CD14-positive monocyte (primary cell): Measurements from ENCODE around the gene IPO8. TPM values are rescaled to one million over a fixed set of nuclear protein-coding genes. Genes with fewer than 3 reads are reported as not detected.

ENCODE experiments used
- DNase-seq, 3 donors: peaks; one replicate each; pipeline ENCODE4 v3.0.0-alpha.2; 2011 to 2022
- H2AFZ ChIP-seq: 2 replicates; pipeline ENCODE4 v1.6.0; 2012; ENCODE audit warnings: mild to moderate bottlenecking, low read depth, low read length, inconsistent platforms; ENCODE audit not compliant: insufficient read depth, poor library complexity, severe bottlenecking
- H3K27ac ChIP-seq, 2 donors: 1 replicate in 1 of 2; 2 replicates in 1 of 2; pipeline ENCODE4 v1.5.1; 2012 to 2013; ENCODE audit warnings: low read length in 2 of 2, control low read depth in 1 of 2, inconsistent platforms in 1 of 2, low read depth in 1 of 2, mild to moderate bottlenecking in 1 of 2
- H3K27me3 ChIP-seq, 2 donors: one replicate each; pipeline versions ENCODE4 v1.6.0 to v1.6.1; 2011 to 2013; ENCODE audit warnings: low read length in 2 of 2; ENCODE audit not compliant: control insufficient read depth in 2 of 2, insufficient read depth in 2 of 2
- H3K36me3 ChIP-seq, 2 donors: replicated peaks in 1 of 2; 1 replicate in 1 of 2; 2 replicates in 1 of 2; pipeline versions ENCODE4 v1.5.1 to v1.6.1; 2012 to 2013; ENCODE audit warnings: low read length in 2 of 2, control low read depth in 1 of 2, inconsistent platforms in 1 of 2, mild to moderate bottlenecking in 1 of 2; ENCODE audit not compliant: insufficient read depth in 2 of 2, control insufficient read depth in 1 of 2
- H3K4me1 ChIP-seq, 2 donors: 1 replicate in 1 of 2; 2 replicates in 1 of 2; pipeline versions ENCODE4 v1.5.1 to v1.6.1; 2012 to 2013; ENCODE audit warnings: low read length in 2 of 2, control low read depth in 1 of 2, inconsistent platforms in 1 of 2, mild to moderate bottlenecking in 1 of 2, moderate library complexity in 1 of 2; ENCODE audit not compliant: insufficient read depth in 2 of 2, control insufficient read depth in 1 of 2
- H3K4me2 ChIP-seq: replicated peaks from 2 replicates; pipeline ENCODE3; 2012; ENCODE audit warnings: low read length, moderate library complexity, mild to moderate bottlenecking; ENCODE audit not compliant: poor library complexity, severe bottlenecking; ENCODE audit errors: extremely low read depth
- H3K4me3 ChIP-seq, 3 experiments: fragments of 200-600 bp in 1 of 3; sonication (generic) in 1 of 3; replicated peaks in 1 of 3; 1 replicate in 2 of 3; 2 replicates in 1 of 3; pipeline ENCODE4 v1.5.1; 2011 to 2013; ENCODE audit warnings: low read length in 3 of 3, mild to moderate bottlenecking in 3 of 3, control low read depth in 2 of 3, low read depth in 2 of 3, inconsistent platforms in 1 of 3, moderate library complexity in 1 of 3
- H3K79me2 ChIP-seq: 2 replicates; pipeline ENCODE4 v1.6.0; 2012; ENCODE audit warnings: mild to moderate bottlenecking, control low read depth, inconsistent platforms, low read length, moderate library complexity; ENCODE audit not compliant: insufficient read depth
- H3K9ac ChIP-seq: 2 replicates; pipeline ENCODE4 v1.6.0; 2017; ENCODE audit warnings: low read length, mild to moderate bottlenecking; ENCODE audit not compliant: insufficient read depth, poor library complexity, severe bottlenecking
- H3K9me3 ChIP-seq, 2 donors: replicated peaks in 1 of 2; 1 replicate in 1 of 2; 2 replicates in 1 of 2; pipeline versions ENCODE4 v1.5.1 to v1.6.1; 2012 to 2013; ENCODE audit warnings: low read length in 2 of 2, control low read depth in 1 of 2; ENCODE audit not compliant: control insufficient read depth in 1 of 2, insufficient read depth in 1 of 2
- H4K20me1 ChIP-seq: 2 replicates; pipeline ENCODE4 v1.6.0; 2012; ENCODE audit warnings: mild to moderate bottlenecking, low read length, control low read depth, moderate library complexity; ENCODE audit not compliant: insufficient read depth
- H3K27ac Mint-ChIP-seq, 7 donors: one replicate each; pipeline ENCODE4 v1.8.0; 2020; ENCODE audit warnings: mild to moderate bottlenecking in 7 of 7, mixed read lengths in 7 of 7, moderate library complexity in 6 of 7, inconsistent platforms in 2 of 7
- H3K27me3 Mint-ChIP-seq, 3 donors: one replicate each; pipeline ENCODE4 v1.8.0; 2021 to 2022; ENCODE audit warnings: low read depth in 3 of 3, mild to moderate bottlenecking in 3 of 3, mixed read lengths in 3 of 3, moderate library complexity in 3 of 3, inconsistent platforms in 1 of 3
- H3K36me3 Mint-ChIP-seq, 2 donors: one replicate each; pipeline ENCODE4 v1.8.0; 2020; ENCODE audit warnings: mixed read lengths in 2 of 2, inconsistent platforms in 1 of 2, mild to moderate bottlenecking in 1 of 2
- H3K4me1 Mint-ChIP-seq: one replicate; pipeline ENCODE4 v1.8.0; 2020; ENCODE audit warnings: mild to moderate bottlenecking, mixed read lengths
- H3K4me3 Mint-ChIP-seq, 2 donors: one replicate each; pipeline ENCODE4 v1.8.0; 2020; ENCODE audit warnings: mild to moderate bottlenecking in 2 of 2, mixed read lengths in 2 of 2, moderate library complexity in 1 of 2
- H3K9me3 Mint-ChIP-seq, 7 donors: one replicate each; pipeline ENCODE4 v1.8.0; 2020 to 2022; ENCODE audit warnings: mixed read lengths in 7 of 7, mild to moderate bottlenecking in 6 of 7, moderate library complexity in 6 of 7, inconsistent platforms in 2 of 7
- CTCF ChIP-seq: fragments of 200-600 bp; IDR thresholded peaks from one replicate; pipeline ENCODE4 v1.8.0; 2022; ENCODE audit warnings: antibody characterized with exemption, mild to moderate bottlenecking
- WGBS: methylation state at CpG from one replicate; pipeline ENCODE4 v1.1.5; 2013; ENCODE audit warnings: missing lambda C conversion rate; ENCODE audit not compliant: insufficient coverage; 5-methylcytosine and 5-hydroxymethylcytosine counted together
- intact Hi-C, 2 donors: fragments of 100-400 bp; cut with micrococcal nuclease; formaldehyde crosslinking; loops; one replicate each; pipeline versions ENCODE4 v1.15.0 to v1.15.1; 2023
- polyA plus RNA-seq, 3 donors: library from polyadenylated mRNA; depleted of rRNA in 1 of 3; unstranded in 2 of 3; stranded (reverse) in 1 of 3; fragments of 300-500 nt in 2 of 3; fragments of >200 nt in 1 of 3; fragmentation: Illumina TruSeq in 2 of 3; gene quantifications; 1 replicate in 2 of 3; 2 replicates in 1 of 3; pipeline ENCODE4 v1.2.3, GENCODE V29; 2012 to 2021

The IPO8 gene
- polyA plus RNA-seq, 3 donors = 8.4 to 15.8 (median 12.5) TPM

- Mint-ChIP-seq H3K27ac (no peak overlapping the region), H3K27me3 (no peaks in the 10 kb centered on the region), H3K36me3 (peaks cover 62 to 70% of the 10 kb centered on the region in 2 donors), H3K4me1 (peaks cover 4% of the 10 kb centered on the region), H3K9me3 (no peaks in the 10 kb centered on the region), H3K4me3 (no peak overlapping the region)
- Histone ChIP-seq H3K9me3 (no peaks in the 10 kb centered on the region), H3K27ac (peak overlapping the region in 1 of 2 donors; percentile 24), H3K36me3 (peaks cover 60 to 76% of the 10 kb centered on the region in 2 donors), H3K79me2 (no peaks in the 10 kb centered on the region), H4K20me1 (no peaks in the 10 kb centered on the region), H3K9ac (no peak overlapping the region), H3K27me3 (no peaks in the 10 kb centered on the region), H3K4me3 (no peak overlapping the region), H3K4me2 (no peak overlapping the region), H2AFZ (no peak overlapping the region), H3K4me1 (no peaks in the 10 kb centered on the region)
- intact Hi-C loops = no loop called here
- no peak for DNase-seq
- WGBS = 61% methylated on average over 2 of the region's 3 CpGs
- no peak for TF ChIP-seq CTCF
These were observed 64.7 kb downstream of the IPO8 start for GRCh38 chr12:30630979-30631285.

- Mint-ChIP-seq H3K27me3 (no peaks in the 10 kb centered on the region), H3K4me1 (peaks cover 4% of the 10 kb centered on the region), H3K36me3 (peaks cover 56 to 68% of the 10 kb centered on the region in 2 donors), H3K27ac (peak overlapping the region in 3 of 7 donors; percentile 36 to 58 (median 50)), H3K4me3 (no peak overlapping the region), H3K9me3 (no peaks in the 10 kb centered on the region)
- Histone ChIP-seq H3K4me2 (no peak overlapping the region), H3K79me2 (no peaks in the 10 kb centered on the region), H4K20me1 (no peaks in the 10 kb centered on the region), H3K27me3 (no peaks in the 10 kb centered on the region), H2AFZ (no peak overlapping the region), H3K4me1 (no peaks in the 10 kb centered on the region), H3K36me3 (peaks cover 54 to 69% of the 10 kb centered on the region in 2 donors), H3K9ac (no peak overlapping the region), H3K9me3 (no peaks in the 10 kb centered on the region), H3K27ac (peak overlapping the region in 1 of 2 donors; percentile 24), H3K4me3 (no peak overlapping the region)
- DNase-seq = no peak
- TF ChIP-seq CTCF = no peak
- WGBS = 0% methylated on average over 1 of the region's 6 CpGs
- intact Hi-C loops = no loop called here
These were observed 65.3 kb downstream of the IPO8 start for GRCh38 chr12:30630076-30630978.
